ENCODE data around the gene EIF3A. TPM values are rescaled to one million over a fixed set of nuclear protein-coding genes. Genes with fewer than 3 reads are reported as not detected.

EIF3A gene
- total and polyA plus RNA-seq, 2 of the 8 experiments (the other 6 are each of a cell fraction or from before 2014, with no cell fraction given), result 26.8 to 209 TPM

DNA sequence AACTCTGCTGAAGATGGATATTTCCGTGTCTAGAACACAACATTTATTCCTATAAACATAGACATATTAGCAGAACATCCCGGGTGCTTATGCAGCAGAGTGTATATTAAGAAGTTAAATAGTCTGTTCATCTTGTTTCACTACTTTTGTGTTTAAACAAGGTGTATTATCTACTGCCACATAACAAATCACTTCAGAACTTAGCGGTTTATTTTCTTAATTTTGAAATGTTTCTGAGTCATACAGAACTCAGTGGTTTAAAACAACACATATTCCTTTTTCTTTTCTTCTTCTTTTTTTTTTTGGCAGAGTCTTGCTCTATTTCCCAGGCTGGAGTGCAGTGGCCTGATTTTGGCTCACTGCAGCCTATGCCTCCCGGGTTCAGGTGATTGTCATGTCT lies 49.1 kb upstream of the EIF3A start:
- peaks cover 23 to 63% (median 49%) of the 10 kb centered on the region in 4 experiments for H3K36me3 ChIP-seq (ENCODE audit: control insufficient read depth in 2 of 4, insufficient read depth in 4 of 4, low read length in 3 of 4)
- 83% methylated on average over 4 of the region's 4 CpGs; no CpG with 5 or more reads in 1 of the 2 experiments for WGBS, 2 experiments (ENCODE audit: extremely low coverage in 1 of 2, insufficient coverage in 1 of 2, insufficient read length in 1 of 2, insufficient replicate concordance in 2 of 2, low coverage in 1 of 2, low lambda C conversion rate in 2 of 2, missing lambda C conversion rate in 1 of 2)
- CTCF ChIA-PET (ENCODE audit: partially characterized antibody), result no interaction called here

More for the DNA sequence above, 49.1 kb upstream of the EIF3A start:
- no peak overlapping the region for H2BK15ac ChIP-seq (ENCODE audit: low read length)
- H2AK5ac ChIP-seq (ENCODE audit: low read depth, low read length), result no peak overlapping the region
- H3K18ac ChIP-seq (ENCODE audit: extremely low read depth, low read length), result no peak overlapping the region
- no peak overlapping the region for H3K23ac ChIP-seq (ENCODE audit: insufficient read length)
- no peak overlapping the region for H2BK12ac ChIP-seq (ENCODE audit: low read depth, low read length)
- no peaks in the 10 kb centered on the region for H3K4me1 ChIP-seq (replicated peaks in 1 of 4; ENCODE audit: control insufficient read depth in 3 of 4, insufficient read depth in 4 of 4, low read length in 3 of 4)
- no peaks in the 10 kb centered on the region for H3K23me2 ChIP-seq (ENCODE audit: low read depth, low read length)
- no peaks in the 10 kb centered on the region for H4K20me1 ChIP-seq (replicated peaks in 1 of 2; ENCODE audit: control insufficient read depth in 1 of 2, insufficient read depth in 2 of 2, low read length in 2 of 2)
- no peak overlapping the region for H3K27ac ChIP-seq (ENCODE audit: low read depth, low read length)
- no peaks in the 10 kb centered on the region for H3K79me1 ChIP-seq (ENCODE audit: low read depth, low read length)
- H3K56ac ChIP-seq (replicated peaks; ENCODE audit: insufficient read length, low read depth, low read length), result no peak overlapping the region
- no peak overlapping the region for H3K4me2 ChIP-seq (ENCODE audit: insufficient read depth in 1 of 2, low read depth in 2 of 2, low read length in 2 of 2)
- H3K79me2 ChIP-seq (ENCODE audit: control insufficient read depth in 1 of 2, insufficient read depth in 2 of 2, low read length in 2 of 2), result no peaks in the 10 kb centered on the region
- no peak overlapping the region for H3K9ac ChIP-seq (replicated peaks in 1 of 4; ENCODE audit: extremely low read depth in 1 of 4, low read depth in 3 of 4, low read length in 3 of 4)
- no peak for TF ChIP-seq ASH2L (IDR thresholded peaks at IDR 0.05; ENCODE audit: low read length)
- TF ChIP-seq TBP (IDR thresholded peaks at IDR 0.05; ENCODE audit: low read depth, low read length), result no peak
- H2AFZ ChIP-seq (ENCODE audit: low read length), result no peak overlapping the region
- H2BK20ac ChIP-seq (ENCODE audit: low read length), result no peak overlapping the region
- H3K4ac ChIP-seq (replicated peaks; ENCODE audit: insufficient read length, low read depth, low read length), result no peak overlapping the region
- DNase-seq (ENCODE audit: low read depth in 1 of 2, low spot score in 2 of 2) (no peak), FAIRE-seq (no peak)
- H2BK5ac ChIP-seq (ENCODE audit: low read depth, low read length), result no peak overlapping the region
- H2BK120ac ChIP-seq (replicated peaks; ENCODE audit: low read depth, low read length), result no peak overlapping the region
- H3K27me3 ChIP-seq (replicated peaks in 1 of 4; ENCODE audit: control insufficient read depth in 3 of 4, extremely low read depth in 1 of 4, insufficient read depth in 3 of 4, low read length in 3 of 4), result no peaks in the 10 kb centered on the region
- H3K14ac ChIP-seq (ENCODE audit: insufficient read length), result no peak overlapping the region
- H3K9me3 ChIP-seq (ENCODE audit: insufficient read depth in 2 of 2, low read depth in 1 of 2, low read length in 1 of 2), result no peaks in the 10 kb centered on the region
- POLR2A ChIA-PET (ENCODE audit: partially characterized antibody), result no interaction called here
- H3K4me3 ChIP-seq (ENCODE audit: extremely low read depth in 1 of 4, insufficient read depth in 2 of 4, low read depth in 3 of 4, low read length in 4 of 4), result no peak overlapping the region
- H4K91ac ChIP-seq (replicated peaks; ENCODE audit: insufficient read length, low read length), result no peak overlapping the region
- H4K8ac ChIP-seq (ENCODE audit: extremely low read depth, insufficient read depth, low read length), result no peak overlapping the region
- H4K5ac ChIP-seq (ENCODE audit: insufficient read length, low read depth, low read length), result no peak overlapping the region
